Activated naive CD4-positive, alpha-beta T cell treated with anti-CD3 and anti-CD28 coated beads, Interleukin-2, amount 50 U/mL, for 72 hours (primary cell): ENCODE results near the gene TFEC. TPM values are rescaled to one million over a fixed set of nuclear protein-coding genes. Genes with fewer than 3 reads are reported as not detected.
"Not testable (repeated sequence)": the region's sequence is repeated elsewhere in the genome, so short reads cannot be mapped to it uniquely, and the experiment has no call there.

Experiments
- ATAC-seq, 2 donors: fragments of 150-1000 bp; cut with Tn5 transposase; 2 replicates each; pipeline ENCODE4 v1.10.0; 2021; ENCODE audit warnings: mild to moderate bottlenecking in 2 of 2, moderate library complexity in 2 of 2
- DNase-seq, 2 donors: peaks; one replicate each; pipeline ENCODE4 v3.0.0; 2021 to 2022; ENCODE audit warnings: low spot score in 2 of 2
- H3K27ac Mint-ChIP-seq, 2 donors: one replicate each; pipeline ENCODE4 v1.8.0; 2022; ENCODE audit warnings: mild to moderate bottlenecking in 2 of 2, mixed read lengths in 2 of 2
- H3K36me3 Mint-ChIP-seq, 2 donors: one replicate each; pipeline ENCODE4 v1.8.0; 2022; ENCODE audit warnings: mixed read lengths in 2 of 2
- H3K9me3 Mint-ChIP-seq, 2 donors: one replicate each; pipeline ENCODE4 v1.8.0; 2022; ENCODE audit warnings: mixed read lengths in 2 of 2
- total RNA-seq, 2 donors: library from RNA; stranded (reverse); gene quantifications; one replicate each; pipeline ENCODE4 v1.2.3, GENCODE V29; 2022

Gene TFEC
- total RNA-seq, 2 donors from 2014 or later: not detected

DNA sequence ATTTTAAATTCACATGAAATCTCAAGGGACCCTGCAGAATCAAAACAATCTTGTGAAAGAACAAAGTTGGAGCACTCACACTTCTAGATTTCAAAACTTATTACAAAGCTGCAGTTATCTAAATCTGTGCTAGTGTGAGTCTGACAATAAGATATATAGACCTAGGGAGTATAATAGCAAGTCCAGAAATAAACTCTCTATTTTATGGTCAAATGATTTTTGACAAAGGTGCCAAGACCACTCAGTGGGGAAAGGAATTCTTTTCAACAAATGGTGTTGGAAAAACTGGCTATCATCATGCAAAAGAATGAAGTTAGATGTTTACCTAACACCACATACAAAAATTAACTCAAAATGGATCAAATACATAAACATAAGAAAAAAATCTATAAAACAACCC is 68.2 kb downstream of the TFEC start:
- Mint-ChIP-seq H3K9me3 (peaks cover 0 to 5% of the 10 kb centered on the region in 2 donors), H3K27ac (no peak overlapping the region), H3K36me3 (no peaks in the 10 kb centered on the region)
- DNase-seq (no peak), ATAC-seq (no peak)

DNA sequence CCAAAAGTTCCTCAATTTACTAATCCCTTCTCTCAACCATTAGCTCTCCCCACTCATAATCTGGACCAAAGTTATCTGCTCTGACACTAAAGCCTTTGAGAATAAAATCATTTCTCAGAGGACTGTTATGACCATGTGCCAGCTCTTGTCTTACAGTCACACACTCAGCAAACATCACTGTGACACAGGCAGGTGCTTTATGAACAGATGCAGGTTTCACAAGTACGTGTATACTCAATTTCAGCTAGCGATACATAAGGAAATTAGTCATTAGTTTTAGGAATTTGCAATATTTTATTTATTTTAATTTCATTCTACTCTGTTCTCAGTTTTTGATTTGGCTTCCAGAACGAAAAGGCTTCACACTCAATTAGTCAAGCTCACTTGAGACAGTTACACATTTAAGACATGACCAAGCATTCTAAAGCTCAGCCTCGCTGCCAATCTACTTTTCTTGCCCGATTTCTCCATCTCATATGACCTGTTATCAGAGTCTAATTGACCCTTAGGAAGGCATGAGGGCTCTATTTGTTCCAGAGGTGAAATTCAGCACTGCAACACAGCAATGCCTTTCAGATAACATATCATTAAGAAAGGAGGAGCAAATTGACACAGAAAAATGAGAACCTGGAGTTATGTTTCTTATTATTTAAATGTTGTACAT is 76.8 kb downstream of the TFEC start:
- H3K27ac Mint-ChIP-seq: no peak overlapping the region
- no peaks in the 10 kb centered on the region for H3K9me3 Mint-ChIP-seq
- no peak for ATAC-seq
- H3K36me3 Mint-ChIP-seq: no peaks in the 10 kb centered on the region
- DNase-seq: no peak

DNA sequence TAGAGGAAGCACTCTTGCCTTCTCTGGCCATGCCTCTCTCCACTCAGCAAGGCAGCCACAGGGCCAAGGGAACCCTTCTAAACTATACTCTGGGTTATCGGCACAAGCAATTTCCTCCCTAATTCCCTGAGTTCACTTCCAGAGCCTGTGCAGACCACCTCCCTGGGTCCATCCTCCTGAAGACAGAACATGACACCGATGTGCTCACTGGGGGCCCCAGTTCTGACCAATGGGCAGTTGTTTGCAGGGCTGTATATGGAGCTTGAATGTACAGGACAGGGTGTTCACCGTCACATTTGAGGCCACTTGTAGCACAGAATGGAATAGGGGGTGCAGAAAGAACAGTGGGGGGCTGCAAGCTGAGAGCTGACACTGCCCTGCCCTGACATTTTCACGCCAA is 77.7 kb downstream of the TFEC start:
- DNase-seq (no peak), ATAC-seq (no peak)
- H3K27ac Mint-ChIP-seq: no peak overlapping the region
- no peaks in the 10 kb centered on the region for H3K36me3 Mint-ChIP-seq
- H3K9me3 Mint-ChIP-seq: no peaks in the 10 kb centered on the region

DNA sequence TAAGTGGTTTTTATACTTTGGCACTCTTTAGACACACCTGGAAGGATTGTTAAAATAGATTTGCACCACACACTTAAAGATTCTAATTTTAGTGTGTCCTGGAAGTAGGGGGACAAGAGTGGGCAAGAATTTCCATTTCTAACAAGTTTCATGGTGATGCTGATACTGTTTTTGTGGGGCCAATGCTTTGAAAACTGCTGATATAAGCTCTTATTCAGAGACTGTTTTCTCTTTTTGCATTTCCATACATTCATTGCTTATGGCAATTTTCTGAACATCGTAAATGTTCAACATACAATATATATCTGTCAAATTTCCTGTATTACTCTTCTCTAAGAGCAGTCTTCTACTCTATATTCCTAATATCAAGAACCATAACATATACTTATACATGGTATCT is 79.0 kb downstream of the TFEC start:
- H3K9me3 Mint-ChIP-seq: no peaks in the 10 kb centered on the region
- no peaks in the 10 kb centered on the region for H3K36me3 Mint-ChIP-seq
- no peak for DNase-seq
- ATAC-seq: no peak
- H3K27ac Mint-ChIP-seq: no peak overlapping the region

DNA sequence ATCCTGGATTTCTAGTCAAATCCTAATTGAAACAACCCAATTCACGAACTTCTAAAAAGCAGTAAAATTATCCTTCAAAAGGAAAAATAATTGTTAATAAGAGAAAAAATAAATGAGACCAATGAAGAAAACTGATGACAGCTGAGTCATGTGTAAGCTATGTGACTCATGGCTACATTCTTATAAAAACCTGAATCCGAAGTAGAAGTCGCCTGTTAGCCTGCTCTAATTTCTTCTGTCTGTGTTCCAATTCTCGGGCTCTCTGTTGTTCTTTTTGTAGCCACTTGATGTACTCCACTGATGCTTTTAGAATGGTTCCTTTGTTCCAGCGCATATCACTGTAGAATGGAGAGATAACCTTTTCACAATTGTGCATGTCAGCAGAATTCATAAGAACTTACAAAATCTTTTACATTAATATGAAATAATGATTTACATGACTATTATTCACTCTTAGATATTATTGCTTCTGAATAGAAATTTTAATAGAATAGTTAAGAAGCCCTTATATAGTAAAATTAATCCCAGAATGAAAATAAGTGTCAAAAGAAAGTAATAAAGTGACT is 88.8 kb downstream of the TFEC start:
- H3K36me3 Mint-ChIP-seq: no peaks in the 10 kb centered on the region
- no peak overlapping the region for H3K27ac Mint-ChIP-seq
- no peaks in the 10 kb centered on the region for H3K9me3 Mint-ChIP-seq
- ATAC-seq: no peak
- no peak for DNase-seq

DNA sequence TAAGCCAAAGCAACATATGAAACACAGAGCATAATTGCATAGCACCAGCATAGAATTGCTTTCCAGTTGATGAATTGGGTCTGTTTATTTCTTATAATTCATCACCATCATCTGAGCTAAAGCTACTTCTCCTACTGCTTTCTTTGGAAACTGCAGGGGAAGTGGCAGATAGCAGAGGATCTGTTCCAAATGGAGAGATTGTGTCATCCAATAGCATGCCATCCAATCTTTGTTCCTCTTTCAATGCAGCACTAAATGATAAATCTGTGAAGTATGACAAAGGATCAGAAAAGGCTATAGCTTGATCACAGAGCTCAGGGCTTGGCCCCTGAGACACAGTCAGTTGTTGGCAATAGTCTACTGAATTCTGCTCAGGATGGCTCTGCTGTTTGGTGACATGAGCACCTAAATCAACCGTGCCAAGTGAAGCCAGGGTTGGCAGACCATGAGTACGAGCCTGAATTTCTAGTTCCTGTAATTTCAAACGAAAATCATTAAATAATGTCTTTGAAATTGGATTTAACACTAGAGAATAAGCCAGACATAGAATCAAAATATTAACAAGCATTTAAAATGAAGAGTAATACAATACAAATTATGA is 90.0 kb downstream of the TFEC start:
- no peak for DNase-seq
- Mint-ChIP-seq H3K27ac (no peak overlapping the region), H3K9me3 (no peaks in the 10 kb centered on the region), H3K36me3 (no peaks in the 10 kb centered on the region)
- ATAC-seq: no peak

DNA sequence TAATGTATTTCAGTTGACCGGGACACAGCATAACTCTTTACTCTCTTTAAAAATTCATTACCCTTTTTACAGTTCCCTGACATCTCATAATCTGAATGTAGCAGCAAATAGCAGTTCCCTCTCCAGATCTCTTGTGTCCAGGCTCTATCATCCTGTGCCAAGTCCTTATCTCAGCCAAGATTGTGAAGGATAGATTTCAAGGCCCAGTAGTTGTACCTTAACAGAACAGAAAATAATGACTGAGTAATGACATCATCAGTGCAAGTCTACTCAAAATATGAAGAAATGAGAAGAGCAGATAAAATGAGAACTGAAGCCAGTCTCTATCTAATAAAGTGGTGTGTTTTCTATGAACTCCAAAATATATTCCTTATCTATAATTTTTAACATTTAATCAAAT is 92.6 kb downstream of the TFEC start:
- Mint-ChIP-seq H3K27ac (no peak overlapping the region), H3K36me3 (no peaks in the 10 kb centered on the region), H3K9me3 (no peaks in the 10 kb centered on the region)
- ATAC-seq: no peak
- DNase-seq: no peak

DNA sequence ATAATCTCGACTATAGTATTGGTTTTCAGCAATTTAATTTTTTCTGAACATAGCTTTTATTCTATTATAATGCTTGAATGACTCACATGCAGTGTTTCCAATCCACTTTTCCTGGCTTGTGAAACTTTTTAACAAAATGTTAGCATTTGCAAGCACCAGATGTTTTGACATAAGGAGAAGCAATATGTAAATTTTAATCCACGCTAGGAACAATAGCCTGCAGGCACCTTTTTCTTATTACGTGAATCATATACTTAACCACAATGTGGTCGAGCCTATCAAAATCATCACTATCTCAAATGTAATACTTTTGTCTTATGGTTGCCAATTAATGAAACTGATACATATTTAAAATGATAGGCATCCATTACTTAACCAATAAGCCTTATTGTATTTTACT is 97.1 kb downstream of the TFEC start:
- H3K27ac Mint-ChIP-seq: no peak overlapping the region
- ATAC-seq: no peak

DNA sequence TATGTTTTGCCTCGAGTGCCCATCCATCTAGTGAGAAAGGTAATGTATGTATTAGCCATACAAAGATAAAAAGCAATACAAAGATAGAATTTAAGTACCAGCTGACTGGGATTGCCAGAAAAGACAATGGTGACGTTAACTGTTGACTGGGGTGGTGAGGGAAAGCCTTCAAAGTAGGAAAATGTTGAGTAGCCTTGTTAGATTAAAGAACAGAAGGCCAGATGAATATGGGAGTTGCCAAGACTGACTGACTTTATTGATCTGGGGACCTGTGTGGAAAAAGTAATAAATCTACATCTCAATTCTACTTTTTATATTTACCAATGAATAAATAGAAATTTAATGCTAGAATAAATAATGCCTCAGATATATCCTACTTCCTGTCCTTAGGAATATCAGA is 97.7 kb downstream of the TFEC start:
- no peaks in the 10 kb centered on the region for H3K36me3 Mint-ChIP-seq
- ATAC-seq (no peak), DNase-seq (no peak)
- peaks cover 0 to 4% of the 10 kb centered on the region in 2 donors for H3K9me3 Mint-ChIP-seq
- no peak overlapping the region for H3K27ac Mint-ChIP-seq

More for the DNA sequence above, 97.1 kb downstream of the TFEC start:
- Mint-ChIP-seq H3K9me3 (peaks cover 0 to 1% of the 10 kb centered on the region in 2 donors), H3K36me3 (no peaks in the 10 kb centered on the region)
- no peak for DNase-seq

DNA sequence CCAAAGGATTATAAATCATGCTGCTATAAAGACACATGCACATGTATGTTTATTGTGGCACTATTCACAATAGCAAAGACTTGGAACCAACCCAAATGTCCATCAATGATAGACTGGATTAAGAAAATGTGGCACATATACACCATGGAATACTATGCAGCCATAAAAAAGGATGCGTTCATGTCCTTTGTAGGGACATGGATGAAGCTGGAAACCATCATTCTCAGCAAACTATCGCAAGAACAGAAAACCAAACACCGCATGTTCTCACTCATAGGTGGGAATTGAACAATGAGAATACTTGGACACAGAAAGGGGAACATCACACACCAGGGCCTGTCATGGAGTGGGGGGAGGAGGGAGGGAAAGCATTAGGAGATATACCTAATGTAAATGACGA is 100.4 kb downstream of the TFEC start:
- ATAC-seq: not testable (repeated sequence)

DNA sequence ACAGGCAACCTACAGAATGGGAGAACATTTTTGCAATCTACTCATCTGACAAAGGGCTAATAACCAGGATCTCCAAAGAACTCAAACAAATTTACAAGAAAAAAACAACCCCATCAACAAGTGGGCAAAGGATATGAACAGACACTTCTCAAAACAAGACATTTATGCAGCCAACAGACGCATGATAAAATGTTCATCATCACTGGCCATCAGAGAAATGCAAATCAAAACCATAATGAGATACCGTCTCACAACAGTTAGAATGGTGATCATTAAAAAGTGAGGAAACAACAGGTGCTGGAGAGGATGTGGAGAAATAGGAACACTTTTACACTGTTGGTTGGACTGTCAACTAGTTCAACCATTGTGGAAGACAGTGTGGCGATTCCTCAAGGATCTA is 100.8 kb downstream of the TFEC start:
- ATAC-seq, H3K36me3 Mint-ChIP-seq, H3K27ac Mint-ChIP-seq, H3K9me3 Mint-ChIP-seq, DNase-seq: not testable (repeated sequence)

More for the DNA sequence above, 100.4 kb downstream of the TFEC start:
- not testable (repeated sequence) for H3K27ac Mint-ChIP-seq, H3K36me3 Mint-ChIP-seq, H3K9me3 Mint-ChIP-seq, DNase-seq

DNA sequence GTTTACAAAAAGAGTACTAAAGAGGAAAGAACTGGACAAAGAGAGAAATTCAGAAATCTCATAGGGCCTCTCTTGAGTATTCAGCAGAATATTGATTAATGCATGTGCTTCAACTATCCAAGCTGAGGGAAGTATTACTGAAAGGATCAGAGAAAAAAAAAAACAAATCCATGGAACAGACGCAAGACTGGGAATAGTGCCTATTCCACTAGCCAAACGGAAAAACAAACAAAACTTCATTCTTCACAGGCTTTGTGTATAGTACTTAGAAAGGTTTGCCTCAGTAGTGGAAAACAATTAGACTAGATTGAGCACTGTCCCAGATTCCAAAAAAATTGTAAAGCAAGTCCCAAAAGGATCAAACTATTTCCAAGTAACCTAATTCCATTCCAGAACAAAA is 106.2 kb downstream of the TFEC start:
- H3K27ac Mint-ChIP-seq: no peak overlapping the region
- ATAC-seq (no peak), DNase-seq (no peak)
- no peaks in the 10 kb centered on the region for H3K36me3 Mint-ChIP-seq
- H3K9me3 Mint-ChIP-seq: peaks cover 0 to 4% of the 10 kb centered on the region in 2 donors

DNA sequence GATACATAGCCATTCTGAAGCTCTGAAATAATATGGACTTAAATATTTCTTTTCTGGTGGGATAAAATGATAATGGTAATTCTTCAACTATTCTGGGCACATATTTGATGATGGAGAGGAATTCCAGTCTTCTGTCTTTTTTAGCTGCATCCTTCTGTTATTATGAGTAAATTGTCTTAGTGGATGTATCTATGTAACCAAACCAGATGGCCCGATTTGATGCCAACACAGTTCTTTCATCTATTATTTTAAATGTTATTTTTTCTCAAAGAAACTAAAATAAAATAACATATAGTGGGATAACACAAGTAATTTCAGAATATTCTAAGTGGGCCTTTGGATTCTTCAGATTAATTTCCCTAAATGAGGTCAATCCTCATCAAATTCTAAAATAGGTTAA is 110.2 kb downstream of the TFEC start:
- ATAC-seq: no peak

DNA sequence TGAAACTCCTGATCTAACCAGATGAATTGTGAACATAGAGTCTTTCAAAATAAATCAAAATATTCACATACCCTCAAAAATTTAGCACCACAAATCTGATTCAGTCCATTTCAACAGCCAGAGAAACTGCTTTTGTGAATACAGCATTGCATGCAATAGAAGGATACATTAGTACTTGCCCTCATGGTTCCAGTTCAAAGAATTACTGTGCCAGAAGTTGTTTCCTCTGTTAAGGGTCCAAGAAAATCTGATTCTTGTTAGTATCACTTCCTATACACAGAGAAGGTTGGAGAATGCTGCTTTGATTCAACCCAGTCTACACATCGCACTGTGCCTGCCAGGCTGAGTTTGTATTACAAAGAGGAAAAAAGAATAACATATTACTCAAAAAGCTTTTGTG is 115.6 kb downstream of the TFEC start:
- Mint-ChIP-seq H3K9me3 (no peaks in the 10 kb centered on the region), H3K36me3 (no peaks in the 10 kb centered on the region), H3K27ac (no peak overlapping the region)
- DNase-seq (no peak), ATAC-seq (no peak)

More for the DNA sequence above, 110.2 kb downstream of the TFEC start:
- Mint-ChIP-seq H3K36me3 (no peaks in the 10 kb centered on the region), H3K9me3 (no peaks in the 10 kb centered on the region), H3K27ac (no peak overlapping the region)
- no peak for DNase-seq

DNA sequence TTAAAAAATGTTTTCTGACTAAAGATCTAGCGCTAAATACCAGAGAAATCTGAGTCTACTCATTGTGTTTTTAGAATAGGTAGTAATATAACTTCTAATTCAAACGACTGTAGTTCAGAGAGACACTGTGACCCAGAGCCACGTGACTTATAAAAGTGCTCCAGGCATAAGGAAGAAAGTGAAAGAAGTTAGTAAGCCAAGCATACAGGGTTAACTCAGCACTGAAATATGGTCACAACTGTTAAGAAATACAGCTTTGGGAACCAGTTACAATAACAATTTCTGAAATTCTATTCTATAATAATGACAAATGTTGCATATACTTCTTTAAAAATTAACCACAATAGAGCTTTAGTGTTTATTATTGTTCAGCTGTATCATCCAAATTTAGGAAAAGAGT is 119.1 kb downstream of the TFEC start:
- H3K27ac Mint-ChIP-seq: no peak overlapping the region
- no peaks in the 10 kb centered on the region for H3K9me3 Mint-ChIP-seq
- ATAC-seq (no peak), DNase-seq (no peak)
- no peaks in the 10 kb centered on the region for H3K36me3 Mint-ChIP-seq

DNA sequence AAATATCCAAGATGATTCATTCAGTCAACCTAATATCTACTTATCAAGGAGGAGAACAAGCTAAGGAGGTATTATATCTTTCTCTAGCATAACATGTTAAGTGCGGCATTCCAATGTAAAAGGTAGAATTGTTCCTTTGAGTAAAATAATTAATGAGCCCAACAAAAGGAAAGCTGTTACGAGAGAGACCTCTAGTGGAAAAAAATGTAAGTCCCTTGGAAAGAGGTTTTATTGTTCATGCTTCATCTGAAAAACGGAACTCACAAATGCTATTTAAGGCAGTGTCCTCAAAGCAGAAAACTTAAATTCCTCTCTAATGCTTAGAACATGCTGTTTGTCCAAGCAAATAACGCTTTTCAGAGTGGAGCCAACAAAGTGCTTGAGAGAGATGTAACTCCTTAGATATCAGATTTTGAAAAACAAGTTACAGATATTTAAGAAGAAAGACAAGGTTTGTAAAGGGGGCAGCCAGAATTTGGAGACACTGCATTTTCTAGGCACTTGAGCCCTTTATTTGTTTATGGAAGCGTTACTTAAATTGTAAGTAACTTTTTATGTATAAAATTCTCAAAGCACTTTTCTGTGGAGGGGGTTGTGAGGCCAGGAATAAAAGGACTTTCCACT is 119.9 kb downstream of the TFEC start:
- ATAC-seq (no peak), DNase-seq (no peak)
- H3K36me3 Mint-ChIP-seq: no peaks in the 10 kb centered on the region
- no peak overlapping the region for H3K27ac Mint-ChIP-seq
- H3K9me3 Mint-ChIP-seq: no peaks in the 10 kb centered on the region

DNA sequence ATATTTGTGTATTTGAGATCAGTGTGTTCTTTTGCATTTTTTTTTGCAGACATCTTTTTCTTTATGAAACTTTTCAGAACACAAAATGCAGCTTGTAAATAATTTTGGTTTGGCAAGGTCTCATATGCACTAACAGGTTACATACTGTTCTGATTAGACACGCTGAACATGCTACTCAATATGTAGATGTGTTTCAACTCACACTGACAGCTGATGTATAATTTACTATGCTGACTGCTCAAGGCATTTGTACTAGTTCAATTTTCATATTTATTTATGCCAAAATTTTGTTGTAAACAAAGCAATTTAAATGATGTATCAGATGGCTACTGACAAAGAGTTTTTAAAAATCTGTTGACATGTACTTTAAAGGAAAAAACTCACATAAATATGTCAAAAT is 123.8 kb downstream of the TFEC start:
- H3K36me3 Mint-ChIP-seq: no peaks in the 10 kb centered on the region
- H3K9me3 Mint-ChIP-seq: no peaks in the 10 kb centered on the region
- no peak overlapping the region for H3K27ac Mint-ChIP-seq
- ATAC-seq: no peak
- no peak for DNase-seq

DNA sequence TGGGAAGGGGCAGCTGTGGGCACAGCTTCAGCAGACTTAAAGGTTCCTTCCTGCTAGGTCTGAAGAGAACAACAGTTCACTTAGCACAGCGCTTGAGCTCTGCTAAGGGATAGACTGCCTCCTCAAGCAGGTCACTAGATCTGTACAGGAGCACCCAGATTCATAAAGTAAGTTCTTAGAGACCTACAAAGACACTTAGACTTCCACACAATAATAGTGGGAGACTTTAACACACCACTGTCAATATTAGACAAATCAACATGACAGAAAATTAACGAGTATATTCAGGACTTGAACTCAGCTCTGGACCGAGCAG is 140.9 kb downstream of the TFEC start:
- peaks cover 0 to 7% of the 10 kb centered on the region in 2 donors for H3K36me3 Mint-ChIP-seq
- H3K27ac Mint-ChIP-seq: no peak overlapping the region
- ATAC-seq (no peak), DNase-seq (no peak)
- H3K9me3 Mint-ChIP-seq: peaks cover 10 to 11% of the 10 kb centered on the region in 2 donors
